Stimulated activated naive CD8-positive, alpha-beta T cell treated with anti-CD3 and anti-CD28 coated beads, Interleukin-15, Interleukin-2, amounts not matched to agents 100 ng/mL and 50 ng/mL, for 24 hours (primary cell): ENCODE measurements around the gene UGGT1.
A peak's percentile ranks its signal among the peaks of the same experiment; 100 is the strongest.
"Not testable (repeated sequence)": the region's sequence is repeated elsewhere in the genome, so short reads cannot be mapped to it uniquely, and the experiment has no call there.

Experiments used
- H3K27ac Mint-ChIP-seq: one replicate; pipeline ENCODE4 v1.8.0; 2021; ENCODE audit warnings: mild to moderate bottlenecking, mixed read lengths
- H3K27me3 Mint-ChIP-seq: one replicate; pipeline ENCODE4 v1.8.0; 2021; ENCODE audit warnings: mixed read lengths
- H3K36me3 Mint-ChIP-seq: one replicate; pipeline ENCODE4 v1.8.0; 2021; ENCODE audit warnings: low read depth, mixed read lengths
- H3K4me1 Mint-ChIP-seq: one replicate; pipeline ENCODE4 v1.8.0; 2021; ENCODE audit warnings: low read depth, mixed read lengths
- H3K4me3 Mint-ChIP-seq: one replicate; pipeline ENCODE4 v1.8.0; 2021; ENCODE audit warnings: mild to moderate bottlenecking, mixed read lengths
- H3K9me3 Mint-ChIP-seq: one replicate; pipeline ENCODE4 v1.8.0; 2021; ENCODE audit warnings: mixed read lengths

Gene UGGT1

DNA sequence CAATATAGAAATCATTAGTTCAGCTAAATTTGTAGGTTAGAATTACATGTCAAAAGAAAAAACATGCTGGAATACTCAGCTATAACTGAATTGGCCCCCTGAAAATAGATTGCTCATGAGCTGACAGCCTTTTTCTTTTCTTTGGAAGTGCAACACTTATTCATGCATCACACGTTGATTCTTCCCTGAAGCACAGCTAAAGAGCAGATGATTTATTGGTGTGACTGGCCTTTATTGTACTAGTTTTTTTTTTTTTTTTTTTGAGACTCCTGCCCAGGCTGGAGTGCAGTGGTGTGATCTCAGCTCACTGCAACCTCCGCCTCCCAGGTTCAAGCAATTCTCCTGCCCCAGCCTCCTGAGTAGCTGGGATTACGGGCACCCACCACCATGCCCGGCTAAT is 83.1 kb downstream of the UGGT1 start:
- not testable (repeated sequence) for H3K9me3 Mint-ChIP-seq, H3K27ac Mint-ChIP-seq, H3K27me3 Mint-ChIP-seq, H3K4me1 Mint-ChIP-seq, H3K4me3 Mint-ChIP-seq
- H3K36me3 Mint-ChIP-seq = peaks cover 82% of the 10 kb centered on the region

DNA sequence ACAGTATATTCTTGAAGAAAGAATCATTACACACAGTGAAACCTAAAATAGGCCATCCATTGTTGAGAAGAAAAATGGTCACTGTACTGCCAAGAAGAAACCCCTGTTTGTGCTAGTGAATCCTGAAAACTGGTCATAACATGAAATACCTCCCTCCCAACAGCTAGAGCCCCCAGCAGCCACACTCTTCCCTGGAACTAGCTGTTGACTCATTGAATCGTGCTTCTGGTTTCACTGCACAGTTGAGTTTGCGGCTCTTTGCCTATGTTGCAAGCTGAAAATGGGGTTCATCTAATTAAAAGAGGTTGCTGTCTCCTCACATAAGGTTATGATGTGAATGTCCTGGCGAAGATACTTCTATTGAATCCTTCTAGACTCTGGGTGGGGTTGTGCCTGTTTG is 86.3 kb downstream of the UGGT1 start:
- H3K4me3 Mint-ChIP-seq = no peak overlapping the region
- H3K4me1 Mint-ChIP-seq = no peaks in the 10 kb centered on the region
- no peaks in the 10 kb centered on the region for H3K9me3 Mint-ChIP-seq
- peaks cover 89% of the 10 kb centered on the region for H3K36me3 Mint-ChIP-seq
- no peak overlapping the region for H3K27ac Mint-ChIP-seq
- H3K27me3 Mint-ChIP-seq = no peaks in the 10 kb centered on the region

DNA sequence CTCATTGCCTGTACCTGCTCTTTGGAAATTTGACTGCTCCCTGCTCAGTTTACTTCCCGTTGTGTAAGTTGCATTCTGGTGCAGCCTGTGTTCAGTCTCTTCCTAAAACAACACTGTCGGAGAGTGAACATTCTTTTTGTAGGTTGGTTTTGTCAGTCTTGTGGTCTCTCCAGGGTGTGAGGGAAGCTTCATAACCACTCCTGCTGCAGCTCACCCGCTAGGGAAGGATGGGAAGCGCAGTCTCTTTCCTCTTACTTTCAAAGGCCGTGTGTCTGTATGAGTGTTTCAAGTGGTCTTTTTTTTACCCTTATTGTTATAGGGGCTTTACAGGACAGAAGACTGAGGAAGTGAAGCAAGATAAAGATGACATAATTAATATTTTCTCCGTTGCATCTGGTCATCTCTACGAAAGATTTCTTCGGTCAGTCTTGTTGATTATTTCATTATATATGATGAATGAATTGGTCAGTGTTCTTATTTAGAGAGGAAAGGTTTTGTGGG is 87.2 kb downstream of the UGGT1 start:
- Mint-ChIP-seq H3K36me3 (peaks cover 88% of the 10 kb centered on the region), H3K4me3 (no peak overlapping the region), H3K27ac (no peak overlapping the region), H3K9me3 (no peaks in the 10 kb centered on the region), H3K27me3 (no peaks in the 10 kb centered on the region), H3K4me1 (no peaks in the 10 kb centered on the region)

DNA sequence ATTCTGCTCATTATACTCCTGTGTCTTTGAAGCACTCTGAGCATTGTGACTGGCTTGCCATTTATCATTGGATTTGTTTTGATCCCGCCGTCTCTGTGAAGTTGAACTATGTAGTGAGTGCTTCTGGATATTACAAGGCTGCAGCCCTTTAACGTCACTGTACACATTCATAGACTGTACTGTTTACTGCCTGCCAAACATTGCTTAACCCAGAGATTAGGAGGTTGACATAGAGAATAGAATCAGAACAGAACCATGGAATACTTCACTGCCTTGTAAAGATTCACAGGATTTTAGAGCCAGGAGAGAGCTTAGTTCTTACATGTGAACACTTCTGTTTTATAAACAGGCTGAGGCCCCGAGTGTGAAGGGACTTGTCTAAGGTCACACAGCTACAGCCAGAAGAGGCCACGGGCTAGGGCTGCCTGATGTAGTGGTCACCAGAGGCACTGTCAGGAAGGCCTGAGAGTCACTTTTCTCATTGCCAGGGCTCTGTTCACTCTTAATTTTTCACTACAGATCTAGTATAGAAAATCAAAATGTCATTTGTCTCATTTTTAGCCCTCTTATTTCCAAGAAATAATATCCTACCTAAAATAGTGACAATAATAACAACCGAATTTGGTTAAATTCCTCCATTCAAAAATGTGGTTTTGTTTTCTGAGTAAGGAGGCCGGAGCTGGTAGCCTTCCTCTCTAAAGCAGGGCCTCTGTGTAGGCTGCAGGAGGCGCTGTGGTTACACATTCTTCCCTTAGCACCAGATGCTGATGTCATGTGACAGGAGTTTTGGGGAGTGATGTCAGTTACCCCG is 87.9 kb downstream of the UGGT1 start:
- Mint-ChIP-seq H3K27me3 (no peaks in the 10 kb centered on the region), H3K36me3 (peaks cover 88% of the 10 kb centered on the region), H3K27ac (no peak overlapping the region), H3K9me3 (no peaks in the 10 kb centered on the region), H3K4me1 (no peaks in the 10 kb centered on the region), H3K4me3 (no peak overlapping the region)

DNA sequence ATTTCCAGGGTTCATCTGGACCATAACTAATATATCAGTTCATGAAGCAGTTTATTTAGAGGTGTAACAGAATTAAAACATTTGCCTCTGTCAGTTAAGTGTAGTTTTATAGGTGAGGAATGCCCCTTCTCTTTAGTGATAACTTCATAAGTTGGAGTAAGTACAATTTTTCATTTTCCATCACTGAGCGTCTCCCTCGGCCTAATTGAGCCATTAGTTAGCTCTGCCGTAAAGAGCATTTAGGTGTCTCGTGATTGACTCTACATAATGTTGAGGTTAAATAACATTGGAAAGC is 88.4 kb downstream of the UGGT1 start:
- H3K9me3 Mint-ChIP-seq = no peaks in the 10 kb centered on the region
- H3K4me1 Mint-ChIP-seq = no peaks in the 10 kb centered on the region
- no peaks in the 10 kb centered on the region for H3K27me3 Mint-ChIP-seq
- no peak overlapping the region for H3K4me3 Mint-ChIP-seq
- no peak overlapping the region for H3K27ac Mint-ChIP-seq
- peaks cover 90% of the 10 kb centered on the region for H3K36me3 Mint-ChIP-seq

- H3K4me3 Mint-ChIP-seq = no peak overlapping the region
- H3K9me3 Mint-ChIP-seq = no peaks in the 10 kb centered on the region
- peaks cover 89% of the 10 kb centered on the region for H3K36me3 Mint-ChIP-seq
- no peak overlapping the region for H3K27ac Mint-ChIP-seq
- H3K27me3 Mint-ChIP-seq = no peaks in the 10 kb centered on the region
- no peaks in the 10 kb centered on the region for H3K4me1 Mint-ChIP-seq
Observed at GRCh38 chr2:128180031-128180430, 89.0 kb downstream of the UGGT1 start.

DNA sequence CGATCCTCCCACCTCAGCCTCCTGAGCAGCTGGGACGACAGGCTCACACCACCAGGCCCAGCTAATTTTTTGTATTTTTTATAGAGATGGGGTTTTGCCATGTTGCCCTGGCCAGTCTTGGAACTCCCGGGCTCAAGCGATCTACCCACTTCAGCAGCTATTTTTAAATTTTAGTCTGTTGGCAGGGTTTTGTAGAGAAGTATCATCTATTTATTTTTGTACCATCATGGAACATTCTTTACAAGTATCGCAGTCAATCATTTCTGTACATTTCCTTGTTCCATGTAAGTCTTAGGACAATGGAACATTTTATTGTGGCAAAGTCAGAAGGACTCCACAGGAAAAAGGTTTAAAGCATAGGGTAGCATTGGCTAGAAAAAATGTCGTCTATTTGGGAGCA is 94.6 kb downstream of the UGGT1 start:
- Mint-ChIP-seq H3K27me3 (no peaks in the 10 kb centered on the region), H3K4me1 (no peaks in the 10 kb centered on the region), H3K4me3 (no peak overlapping the region), H3K36me3 (peaks cover 88% of the 10 kb centered on the region), H3K9me3 (no peaks in the 10 kb centered on the region), H3K27ac (no peak overlapping the region)

DNA sequence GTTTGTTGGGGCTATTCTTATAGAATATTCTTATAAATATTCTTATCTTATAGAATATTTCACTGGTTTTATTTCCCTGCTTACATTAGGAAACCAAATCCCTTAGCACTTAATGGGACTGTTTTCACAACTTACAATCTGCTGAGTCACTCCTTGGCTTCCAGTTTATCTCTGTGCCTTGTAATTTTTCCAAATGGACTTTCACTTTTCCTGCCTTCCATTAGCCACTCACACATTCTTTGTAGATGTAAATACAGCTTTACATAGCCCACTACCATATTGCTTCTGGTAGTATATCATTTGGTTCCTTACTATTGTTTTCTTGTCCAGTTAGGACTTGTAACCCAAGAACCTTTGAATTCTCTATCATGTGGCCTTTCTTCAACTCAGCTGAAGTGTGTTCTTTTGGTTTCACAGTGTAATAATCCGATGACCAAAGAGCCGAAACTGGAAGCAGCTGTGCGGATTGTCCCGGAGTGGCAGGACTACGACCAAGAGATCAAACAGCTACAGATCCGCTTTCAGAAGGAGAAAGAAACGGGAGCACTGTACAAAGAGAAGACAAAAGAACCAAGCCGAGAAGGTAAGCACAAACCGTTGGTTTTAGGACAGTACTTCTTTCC is 96.1 kb downstream of the UGGT1 start:
- no peaks in the 10 kb centered on the region for H3K27me3 Mint-ChIP-seq
- H3K27ac Mint-ChIP-seq = peak overlapping the region; percentile 14
- no peaks in the 10 kb centered on the region for H3K4me1 Mint-ChIP-seq
- H3K9me3 Mint-ChIP-seq = no peaks in the 10 kb centered on the region
- H3K4me3 Mint-ChIP-seq = no peak overlapping the region
- peaks cover 86% of the 10 kb centered on the region for H3K36me3 Mint-ChIP-seq

GRCh38 chr2:128195435-128195984 is 104.5 kb downstream of the UGGT1 start:
- H3K27ac Mint-ChIP-seq = no peak overlapping the region
- no peaks in the 10 kb centered on the region for H3K27me3 Mint-ChIP-seq
- H3K36me3 Mint-ChIP-seq = peaks cover 46% of the 10 kb centered on the region
- peaks cover 27% of the 10 kb centered on the region for H3K4me1 Mint-ChIP-seq
- no peaks in the 10 kb centered on the region for H3K9me3 Mint-ChIP-seq
- H3K4me3 Mint-ChIP-seq = no peak overlapping the region

DNA sequence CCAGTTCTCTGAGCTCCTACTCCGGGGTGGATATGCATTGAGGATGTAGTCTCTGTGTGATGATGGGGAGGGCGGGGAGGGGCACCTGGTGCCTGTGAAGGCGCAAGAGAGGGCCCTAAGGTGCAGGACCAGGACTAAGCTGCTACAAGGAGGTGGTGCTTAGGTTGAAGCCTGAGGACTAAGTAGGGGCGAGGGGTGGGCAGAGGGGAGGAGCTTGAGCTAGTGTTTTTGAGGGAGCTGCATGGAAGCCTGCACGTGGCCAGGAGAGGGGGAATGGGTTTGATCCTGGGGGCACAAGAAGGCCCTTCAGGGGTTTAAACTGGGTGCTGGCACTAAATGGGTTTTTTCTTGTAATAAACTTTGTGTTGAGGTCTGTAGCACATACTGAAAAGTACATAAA is 105.0 kb downstream of the UGGT1 start:
- H3K4me3 Mint-ChIP-seq = no peak overlapping the region
- H3K9me3 Mint-ChIP-seq = no peaks in the 10 kb centered on the region
- no peak overlapping the region for H3K27ac Mint-ChIP-seq
- peaks cover 40% of the 10 kb centered on the region for H3K36me3 Mint-ChIP-seq
- H3K27me3 Mint-ChIP-seq = no peaks in the 10 kb centered on the region
- peaks cover 27% of the 10 kb centered on the region for H3K4me1 Mint-ChIP-seq

DNA sequence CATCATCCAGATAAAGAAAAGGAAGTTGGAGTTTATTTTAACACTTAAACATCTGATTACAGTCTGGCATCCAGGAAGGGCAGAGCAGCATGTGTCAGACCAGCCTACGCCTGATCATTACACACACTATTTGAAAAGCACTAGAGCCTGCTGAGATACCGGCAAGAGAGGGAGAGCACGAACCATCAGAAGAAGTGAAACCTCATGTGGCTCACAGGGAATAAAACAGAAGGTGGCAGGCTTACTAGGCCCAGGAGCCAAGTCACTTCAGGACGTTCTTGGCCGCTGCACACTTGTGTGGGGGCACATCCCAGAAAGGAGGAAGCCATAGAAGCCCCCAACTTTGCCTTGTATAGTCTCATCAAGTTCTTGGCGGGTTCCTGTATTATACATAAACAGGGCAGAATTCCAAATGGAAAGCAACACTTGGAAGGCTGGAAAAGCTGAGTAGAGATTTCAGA is 105.5 kb downstream of the UGGT1 start:
- Mint-ChIP-seq H3K4me1 (peaks cover 27% of the 10 kb centered on the region), H3K36me3 (peaks cover 36% of the 10 kb centered on the region), H3K27me3 (no peaks in the 10 kb centered on the region), H3K4me3 (peak overlapping the region; percentile 35), H3K9me3 (no peaks in the 10 kb centered on the region), H3K27ac (peak overlapping the region; percentile 68)

GRCh38 chr2:128197059-128197458 is 106.1 kb downstream of the UGGT1 start:
- Mint-ChIP-seq H3K27me3 (no peaks in the 10 kb centered on the region), H3K4me1 (peaks cover 27% of the 10 kb centered on the region), H3K4me3 (no peak overlapping the region), H3K9me3 (no peaks in the 10 kb centered on the region), H3K27ac (no peak overlapping the region), H3K36me3 (peaks cover 32% of the 10 kb centered on the region)

DNA sequence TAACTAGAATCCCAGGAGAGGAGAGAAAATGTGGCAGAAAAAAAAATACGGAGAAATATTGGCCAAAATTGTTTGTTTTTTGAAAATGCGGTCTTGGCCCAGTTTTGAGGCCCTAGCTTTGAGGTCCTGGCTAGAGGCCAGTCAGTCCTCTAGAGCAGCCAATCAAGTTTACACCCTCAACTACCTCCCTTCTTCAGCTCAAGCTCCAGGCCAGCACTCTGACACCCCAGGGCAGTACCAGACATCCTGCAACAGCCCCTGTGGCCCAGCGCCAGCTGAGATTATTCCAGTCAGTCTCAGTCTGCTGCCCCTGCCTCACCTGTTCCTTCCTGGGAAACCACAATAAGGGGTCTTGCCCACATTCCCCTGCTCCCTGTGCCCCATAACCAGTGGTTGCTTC is 107.7 kb downstream of the UGGT1 start:
- Mint-ChIP-seq H3K27me3 (no peaks in the 10 kb centered on the region), H3K4me1 (peaks cover 27% of the 10 kb centered on the region), H3K9me3 (no peaks in the 10 kb centered on the region), H3K36me3 (peaks cover 23% of the 10 kb centered on the region), H3K27ac (no peak overlapping the region), H3K4me3 (no peak overlapping the region)

DNA sequence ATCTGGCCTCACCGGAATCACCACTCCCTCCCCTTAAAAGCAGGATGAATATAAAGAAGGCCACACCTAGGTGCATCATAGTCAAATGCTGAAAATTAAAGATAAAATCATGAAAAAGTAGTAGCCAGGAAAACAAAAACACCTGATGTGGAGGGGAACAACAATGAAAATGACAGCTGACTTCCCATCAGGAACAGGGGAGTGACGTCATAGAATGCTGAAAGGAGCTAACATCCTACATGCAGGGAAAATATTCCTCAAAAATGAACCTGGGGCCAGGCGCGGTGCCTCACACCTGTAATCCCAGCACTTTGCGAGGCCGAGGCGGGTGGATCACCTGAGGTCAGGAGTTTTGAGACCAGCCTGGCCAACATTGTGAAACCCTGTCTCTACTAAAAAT is 108.1 kb downstream of the UGGT1 start:
- H3K9me3 Mint-ChIP-seq = no peaks in the 10 kb centered on the region
- peaks cover 27% of the 10 kb centered on the region for H3K4me1 Mint-ChIP-seq
- no peak overlapping the region for H3K4me3 Mint-ChIP-seq
- no peak overlapping the region for H3K27ac Mint-ChIP-seq
- no peaks in the 10 kb centered on the region for H3K27me3 Mint-ChIP-seq
- peaks cover 20% of the 10 kb centered on the region for H3K36me3 Mint-ChIP-seq

DNA sequence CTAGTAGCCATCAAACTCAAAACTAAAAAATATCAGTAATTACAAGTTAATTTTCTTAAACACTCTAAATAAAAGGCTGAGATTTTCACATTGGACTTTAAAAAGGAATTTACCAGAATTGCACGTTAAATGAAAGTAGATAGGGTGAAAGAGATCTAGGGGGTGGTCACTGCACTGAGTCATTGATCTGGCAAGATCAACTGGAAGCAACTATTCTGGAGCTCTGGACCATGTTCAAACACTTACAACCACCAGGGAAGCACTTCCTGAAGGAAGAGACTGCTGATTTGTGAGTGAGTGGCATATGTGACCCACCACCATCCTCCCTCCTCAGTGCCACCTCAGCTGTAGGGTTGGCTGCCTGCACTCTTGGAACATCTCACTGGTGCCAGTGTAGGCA is 111.8 kb downstream of the UGGT1 start:
- H3K4me3 Mint-ChIP-seq = no peak overlapping the region
- peaks cover 3% of the 10 kb centered on the region for H3K36me3 Mint-ChIP-seq
- H3K27ac Mint-ChIP-seq = no peak overlapping the region
- H3K4me1 Mint-ChIP-seq = no peaks in the 10 kb centered on the region
- no peaks in the 10 kb centered on the region for H3K27me3 Mint-ChIP-seq
- H3K9me3 Mint-ChIP-seq = no peaks in the 10 kb centered on the region
